ENCODE results near the gene SMARCD3.

Gene SMARCD3

DNA sequence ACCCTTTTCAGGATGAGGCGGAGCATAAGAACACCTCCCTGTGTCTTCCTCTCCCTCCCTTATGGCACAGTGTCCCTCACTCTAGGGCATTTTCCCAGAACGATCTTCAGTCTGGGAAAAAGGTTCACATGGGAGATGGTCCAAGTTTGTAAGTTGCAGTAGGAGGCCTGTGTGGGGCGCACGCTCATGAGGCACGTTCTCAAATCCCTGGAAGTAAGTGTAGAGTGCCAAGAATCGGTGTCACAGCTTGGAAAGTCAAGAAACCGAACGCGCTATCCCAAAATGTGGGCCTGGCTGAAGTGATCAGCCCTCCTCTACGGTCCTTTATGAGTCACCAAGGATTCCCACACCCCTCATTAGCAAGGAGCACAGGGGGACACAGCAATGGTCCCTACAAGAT, 23.9 kb upstream of the SMARCD3 start:
- DNase-seq (ENCODE audit: low spot score), result no peak

DNA sequence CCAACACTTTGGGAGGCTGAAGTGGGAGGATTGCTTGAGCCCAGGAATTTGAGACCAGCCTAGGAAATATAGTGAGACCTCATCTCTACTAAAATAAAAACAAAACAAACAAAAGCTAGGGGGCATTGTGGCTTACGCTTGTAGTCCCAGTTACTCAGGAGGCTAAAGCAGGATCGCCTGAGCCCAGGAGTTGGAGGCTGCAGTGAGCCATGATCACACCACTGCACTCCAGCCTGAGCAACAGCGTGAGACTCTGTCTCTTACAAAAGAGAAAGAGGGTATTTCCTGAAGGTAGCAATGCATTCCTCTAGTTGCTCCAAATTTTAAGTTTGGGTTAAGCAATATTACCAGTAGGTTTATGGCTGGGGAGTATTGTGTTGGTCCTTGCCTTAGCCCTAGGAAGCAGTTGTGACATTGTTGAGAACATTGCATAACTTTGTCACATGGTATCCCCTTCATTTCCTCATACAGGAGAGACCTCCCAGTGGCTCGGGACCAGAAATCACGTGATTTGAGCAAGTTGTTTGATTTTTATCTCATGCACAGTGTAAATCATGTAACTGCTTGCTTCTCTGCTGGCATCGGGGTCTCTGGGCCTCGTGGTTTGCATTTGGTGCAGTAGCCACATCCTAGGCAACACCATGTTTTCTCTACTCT, 23.3 kb upstream of the SMARCD3 start:
- DNase-seq (ENCODE audit: low spot score), result no peak

DNA sequence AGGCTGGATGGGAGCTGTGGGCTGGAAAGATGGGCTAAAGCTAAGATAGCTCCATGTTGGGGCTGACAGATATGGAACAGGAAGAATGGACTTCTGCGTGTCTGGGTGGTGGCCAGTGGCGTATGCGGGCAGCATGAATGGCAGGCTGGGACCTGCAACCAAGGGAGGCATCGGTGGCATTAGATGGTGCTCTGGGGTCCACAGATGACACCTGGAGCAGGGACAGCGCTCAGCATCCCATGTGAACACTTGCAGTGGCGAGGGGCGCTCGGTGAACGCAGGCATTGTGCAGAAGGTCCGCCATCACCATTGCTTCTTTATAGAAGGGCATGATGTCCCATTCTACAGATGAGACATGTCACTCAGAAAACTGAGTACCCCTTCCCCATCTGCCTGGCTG, 21.0 kb upstream of the SMARCD3 start:
- DNase-seq (ENCODE audit: low spot score), result no peak

DNA sequence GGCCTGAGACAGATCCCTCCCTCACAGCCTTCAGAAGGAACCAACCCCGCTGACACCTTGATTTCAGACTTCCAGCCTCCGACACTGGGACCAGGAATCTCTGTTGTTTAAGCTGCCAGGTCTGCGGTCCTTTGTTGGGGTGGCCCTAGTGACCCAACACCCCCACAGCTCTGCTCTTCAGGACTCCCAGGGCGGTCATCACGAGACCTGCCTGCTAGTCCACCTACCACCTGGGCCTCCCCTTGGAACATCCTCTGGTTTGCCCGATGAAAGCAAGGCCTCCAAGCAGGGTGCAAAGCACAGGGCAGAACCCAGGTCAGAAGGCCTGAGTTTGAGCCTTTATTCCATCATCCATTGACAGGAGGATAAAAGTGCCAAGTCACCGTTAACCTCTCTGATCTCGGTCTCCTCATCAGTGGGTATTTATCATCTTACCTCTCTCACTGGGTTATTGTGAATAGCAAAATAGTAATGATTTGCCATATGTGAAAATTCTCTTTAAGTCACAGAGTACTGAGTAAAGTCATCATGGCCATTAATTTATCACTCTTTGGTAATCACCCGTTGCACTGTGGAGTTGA, 16.9 kb upstream of the SMARCD3 start:
- no peak for DNase-seq (ENCODE audit: low spot score)

DNA sequence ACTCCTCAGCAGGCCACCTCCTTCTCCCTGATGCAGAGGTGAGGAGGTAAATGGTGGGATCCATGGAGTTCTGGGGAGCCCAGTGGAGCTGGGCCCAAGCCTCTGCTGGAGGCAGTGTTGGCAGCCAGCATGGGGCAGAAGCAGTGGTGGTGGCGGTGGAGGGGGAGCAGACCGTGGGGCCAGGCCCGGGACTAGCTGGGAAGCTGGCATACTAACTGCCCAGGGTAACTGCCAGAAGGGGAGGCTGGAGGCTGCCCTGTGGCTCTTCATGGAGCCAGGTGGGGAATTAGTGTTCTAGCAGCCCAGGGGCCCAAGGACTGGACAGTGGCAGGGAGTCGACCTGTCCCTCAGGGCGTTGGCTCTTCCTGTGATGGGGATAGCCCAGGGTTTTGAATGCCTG, 16.1 kb upstream of the SMARCD3 start:
- DNase-seq (ENCODE audit: low spot score), result no peak

DNA sequence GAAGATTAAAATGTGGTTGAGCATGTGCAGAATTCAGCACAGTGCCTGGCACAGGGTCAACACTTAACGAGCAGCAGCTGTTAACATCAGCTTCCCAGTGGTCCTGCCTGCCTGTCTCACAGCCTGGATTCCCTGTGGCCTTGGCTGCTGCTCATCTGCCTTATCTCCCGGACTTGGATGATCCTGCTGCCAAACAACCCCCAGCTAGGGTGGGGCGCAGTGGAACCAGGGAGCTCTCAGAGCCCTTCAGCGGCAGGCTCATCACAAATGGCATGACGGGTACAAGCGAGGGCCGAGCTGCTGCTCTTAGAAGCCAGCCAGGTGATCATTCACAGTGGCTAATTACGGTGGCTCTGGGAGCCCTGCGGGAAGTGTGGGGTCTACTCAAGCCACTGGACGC, 13.0 kb upstream of the SMARCD3 start:
- DNase-seq (ENCODE audit: low spot score), result no peak

DNA sequence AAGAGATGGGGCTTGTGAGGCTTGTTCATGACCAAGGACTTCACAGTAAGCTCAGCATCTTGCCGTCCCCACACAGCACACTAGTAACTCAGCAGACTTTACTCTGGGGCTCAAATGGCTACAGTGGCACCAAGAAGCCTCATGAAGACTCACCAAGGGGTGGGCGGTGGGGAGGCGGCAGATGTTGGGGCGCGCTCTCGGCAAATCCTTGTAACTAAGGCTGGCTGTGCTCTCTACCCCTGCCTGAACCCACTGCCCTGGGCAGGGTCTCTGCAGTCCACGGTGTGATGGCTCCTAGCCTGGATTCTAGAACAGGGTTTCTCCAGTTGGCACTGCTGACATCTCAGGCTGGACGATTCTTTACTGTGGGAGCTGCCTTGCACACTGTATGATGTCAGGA, 12.4 kb upstream of the SMARCD3 start:
- DNase-seq (ENCODE audit: low spot score), result no peak

DNA sequence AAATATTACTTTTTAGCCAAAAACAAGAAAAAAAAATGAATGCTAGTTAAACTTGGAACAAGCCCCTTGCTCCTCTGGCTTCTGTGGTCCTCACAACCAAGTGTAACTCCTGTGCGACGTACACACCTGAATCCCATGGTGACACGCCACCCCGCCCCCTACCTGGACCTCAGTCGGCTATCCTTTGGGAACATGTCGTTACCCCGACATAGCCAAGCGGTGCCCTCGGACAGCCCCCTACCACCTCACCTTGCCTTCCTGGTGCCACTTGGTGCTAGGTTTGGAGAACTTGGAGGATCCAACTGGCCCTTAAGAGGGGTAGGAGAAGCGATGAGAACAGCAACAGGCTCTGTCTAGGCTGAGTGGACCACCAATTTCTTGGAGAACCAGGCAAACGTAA, 12.0 kb upstream of the SMARCD3 start:
- no peak for DNase-seq (ENCODE audit: low spot score)

DNA sequence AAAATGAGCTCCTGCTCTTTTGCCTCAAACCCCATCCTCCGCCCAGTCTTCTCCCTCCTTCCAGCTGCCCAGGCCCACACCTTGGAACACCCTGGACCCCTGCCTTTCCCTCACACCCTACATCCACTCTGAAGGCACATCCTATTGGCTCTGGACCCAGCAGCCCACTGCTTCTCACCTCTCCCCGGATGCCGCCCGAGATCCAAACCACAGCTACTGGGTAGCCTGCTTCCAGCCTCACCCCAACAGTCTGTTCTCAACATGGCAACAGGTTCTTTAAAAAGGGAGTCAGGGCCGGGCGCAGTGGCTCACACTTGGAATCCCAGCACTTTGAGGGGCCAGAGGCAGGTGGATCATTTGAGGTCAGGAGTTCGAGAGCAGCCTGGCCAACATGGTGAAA, 9.5 kb upstream of the SMARCD3 start:
- DNase-seq (ENCODE audit: low spot score), result no peak

DNA sequence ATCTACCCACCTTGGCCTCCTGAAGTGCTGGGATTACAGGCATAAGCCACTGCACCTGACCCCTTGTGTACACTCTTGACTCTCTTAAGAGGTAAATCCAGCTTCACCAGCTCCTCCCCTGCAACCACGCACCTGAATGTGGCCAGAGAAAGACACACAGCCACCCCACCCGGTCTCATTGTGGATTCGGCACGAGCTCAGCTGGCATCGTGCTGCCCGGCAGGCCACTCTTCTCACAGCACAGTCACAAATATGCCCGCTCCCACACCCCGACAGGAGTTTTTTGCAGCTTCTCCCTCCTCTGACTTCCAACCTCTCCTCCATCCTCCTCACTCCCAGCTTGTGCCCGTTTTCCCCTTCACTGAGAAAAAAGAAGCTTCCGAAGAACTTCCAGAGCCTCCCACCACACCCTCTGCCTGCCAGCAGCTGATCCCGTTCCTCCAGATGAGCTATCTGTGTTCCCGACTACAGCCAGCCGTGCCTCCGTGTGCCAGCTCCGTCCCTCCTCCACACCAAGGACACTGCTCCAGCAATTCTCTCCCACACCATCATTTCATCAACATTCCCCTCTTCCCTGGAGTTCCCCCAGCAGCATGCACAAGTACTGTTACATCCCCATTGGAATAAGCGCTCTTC, 8.0 kb upstream of the SMARCD3 start:
- DNase-seq (ENCODE audit: low spot score), result no peak

DNA sequence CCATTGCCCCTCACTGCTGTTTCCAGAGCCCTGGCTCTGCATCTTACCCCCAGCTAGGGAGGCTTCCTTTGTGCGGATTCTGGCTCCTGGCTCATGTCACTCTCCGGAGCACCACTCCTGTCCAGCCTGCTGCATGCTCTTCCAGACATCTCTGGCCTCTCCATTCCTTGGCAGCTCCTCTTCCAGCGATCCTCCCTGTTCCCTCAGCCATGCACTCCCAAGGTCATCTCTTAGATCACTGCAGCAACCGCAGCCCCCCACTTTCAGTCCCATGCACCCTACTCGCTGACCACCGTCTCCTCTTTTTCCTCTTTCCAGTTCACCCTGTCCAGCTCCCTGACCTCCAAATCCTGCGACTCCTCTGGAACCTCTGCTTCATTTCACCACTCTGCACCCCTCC, 6.9 kb upstream of the SMARCD3 start:
- DNase-seq (ENCODE audit: low spot score), result no peak

DNA sequence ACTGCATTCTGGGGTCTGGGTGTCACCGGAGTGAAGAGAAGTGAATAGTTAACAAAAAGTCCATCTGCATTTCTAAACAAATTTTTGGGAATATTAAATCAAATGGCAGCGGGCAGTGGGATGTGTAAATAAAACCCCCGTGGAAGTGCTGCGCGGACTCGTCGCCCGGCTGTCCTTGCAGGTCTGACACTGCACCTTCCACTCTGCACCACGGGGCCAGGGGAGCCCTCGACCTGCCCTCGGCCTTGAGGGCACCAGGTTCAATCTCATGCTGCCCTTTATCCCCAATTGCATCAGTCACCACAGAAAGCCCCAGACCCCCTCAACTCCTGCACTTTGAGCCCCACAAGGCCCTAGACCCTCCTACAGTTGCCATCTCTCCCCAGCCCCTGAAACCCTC, 6.4 kb upstream of the SMARCD3 start:
- DNase-seq (ENCODE audit: low spot score), result no peak

DNA sequence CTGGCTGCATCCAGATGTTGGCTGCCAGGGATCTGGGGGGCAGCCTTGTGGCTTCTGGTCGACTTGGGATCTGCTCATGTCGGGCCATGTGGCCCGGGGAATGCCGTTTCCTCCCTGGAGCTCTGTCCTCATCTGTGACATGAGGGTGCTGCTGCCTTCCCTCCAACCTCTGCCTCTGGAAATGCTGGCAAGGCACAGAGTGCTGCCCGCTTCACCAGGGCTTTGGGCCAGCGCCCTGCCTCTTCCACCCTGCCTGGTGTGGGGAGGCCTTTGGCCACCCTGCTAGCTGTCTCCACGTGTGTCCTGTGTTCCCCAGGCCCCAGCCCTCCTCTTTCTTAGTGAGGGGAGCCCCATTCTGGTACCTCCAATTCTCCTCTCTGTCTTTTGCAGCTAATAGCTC, 5.8 kb upstream of the SMARCD3 start:
- no peak for DNase-seq (ENCODE audit: low spot score)

DNA sequence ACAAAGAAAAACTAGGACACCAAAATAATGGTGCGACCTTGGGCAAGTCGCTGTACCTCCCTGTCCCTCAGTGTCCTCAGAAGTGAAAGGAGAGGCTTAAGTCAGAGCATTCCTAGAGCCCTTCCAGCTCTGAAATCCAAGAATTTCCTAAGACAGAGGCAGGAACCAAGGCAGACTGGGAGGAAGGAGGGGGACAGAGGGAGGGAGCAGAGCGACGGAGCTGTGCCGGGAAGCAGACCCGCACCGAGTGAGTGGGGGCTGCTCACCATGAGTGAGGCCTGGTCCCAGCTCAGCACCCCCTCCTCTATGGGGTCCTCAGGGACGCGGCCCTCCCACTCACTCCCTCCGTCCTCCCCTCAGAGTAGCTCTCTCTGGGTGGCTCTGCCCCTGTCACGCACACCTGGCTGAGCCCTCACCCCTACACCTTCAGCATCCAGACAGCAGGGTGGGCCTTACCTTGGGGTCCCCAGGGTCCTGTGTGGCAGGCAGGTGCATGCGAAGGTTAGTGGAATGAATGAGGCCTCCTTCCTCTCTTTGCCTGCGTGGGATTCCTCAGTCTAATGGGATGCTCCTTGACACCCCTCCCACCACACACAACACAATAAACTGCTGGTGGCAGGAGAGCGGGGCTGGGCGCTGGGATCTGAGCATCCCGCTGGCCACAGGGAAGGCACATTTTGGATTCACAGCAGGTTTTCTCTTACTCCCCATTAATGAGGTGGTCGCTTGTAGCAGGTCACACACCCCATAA, 4.6 kb upstream of the SMARCD3 start:
- no peak for DNase-seq (ENCODE audit: low spot score)

DNA sequence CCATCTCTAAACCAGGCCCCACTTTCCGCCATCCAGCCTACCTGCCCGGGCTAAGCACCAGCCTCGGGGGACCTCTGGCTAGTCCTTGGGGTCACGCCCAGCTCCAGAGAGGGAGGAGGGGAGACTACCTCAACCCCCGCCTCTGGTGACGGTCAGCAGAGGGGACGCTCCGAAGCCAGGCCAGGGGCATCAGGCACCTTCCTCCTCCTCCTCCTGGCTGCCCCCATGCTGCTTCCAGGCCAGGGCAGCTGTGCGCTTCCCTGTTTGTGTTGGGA, 4.0 kb upstream of the SMARCD3 start:
- no peak for DNase-seq (ENCODE audit: low spot score)

DNA sequence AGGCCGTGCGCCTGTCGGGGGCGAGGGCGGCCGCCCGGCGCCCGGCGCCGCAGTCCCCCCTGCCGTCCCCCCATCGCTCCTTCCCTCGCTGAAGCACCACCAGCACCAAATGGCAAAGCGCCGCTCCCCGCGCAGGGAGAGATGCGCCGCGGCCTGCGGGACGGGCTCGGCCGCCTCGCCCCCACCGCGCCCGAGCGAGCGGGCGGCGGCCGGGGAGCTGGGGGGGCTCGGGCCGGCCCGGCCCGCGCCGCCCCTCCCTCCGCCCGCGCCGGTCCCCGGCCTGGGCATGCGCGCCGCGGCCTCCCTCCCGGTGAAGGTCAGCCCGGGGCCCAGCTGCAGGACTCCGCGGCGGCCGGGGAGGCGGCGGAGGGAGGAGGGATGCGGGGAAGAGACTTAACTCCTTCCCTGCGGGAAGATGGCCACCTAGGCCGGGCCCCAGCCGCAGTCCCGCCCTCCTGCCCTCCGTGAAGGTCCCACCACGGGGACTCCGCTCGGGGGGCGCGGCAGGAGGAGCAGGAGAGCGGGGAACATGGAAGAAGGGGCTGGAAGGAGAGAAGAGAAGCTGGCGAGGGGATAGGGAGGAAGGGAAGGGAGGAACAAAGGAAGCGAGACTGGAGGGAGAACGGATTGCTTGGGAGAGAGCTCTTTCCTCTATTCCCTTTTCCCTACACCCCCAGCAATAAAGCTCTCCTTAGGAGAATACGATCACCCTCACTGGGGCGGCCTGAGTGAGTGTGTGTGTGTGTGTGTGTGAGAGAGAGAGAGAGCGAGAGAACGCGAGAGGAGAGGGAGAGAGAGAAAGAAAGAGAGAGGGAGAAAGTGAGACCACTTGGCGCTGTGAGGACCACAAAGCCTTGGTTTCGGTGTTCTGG, 3.4 kb upstream of the SMARCD3 start:
- no peak for DNase-seq (ENCODE audit: low spot score)

DNA sequence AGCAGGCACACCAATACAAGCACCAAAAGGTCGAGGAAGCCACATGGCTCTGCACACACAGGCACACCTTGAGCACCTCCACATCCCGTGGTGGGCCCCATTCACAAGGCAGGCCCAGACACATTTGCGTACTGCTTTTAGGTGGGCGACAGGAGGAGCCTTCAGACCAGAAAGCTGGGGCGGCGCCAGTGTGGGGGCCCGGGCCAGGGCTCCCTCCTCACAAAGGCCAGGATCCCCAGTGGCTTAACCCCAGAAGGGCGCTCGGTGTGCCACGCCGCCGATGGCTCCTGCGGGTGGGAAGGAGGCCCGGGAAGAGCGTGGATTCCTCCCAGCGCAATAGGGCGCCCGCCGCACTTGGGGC, 2.8 kb upstream of the SMARCD3 start:
- DNase-seq (ENCODE audit: low spot score), result no peak

DNA sequence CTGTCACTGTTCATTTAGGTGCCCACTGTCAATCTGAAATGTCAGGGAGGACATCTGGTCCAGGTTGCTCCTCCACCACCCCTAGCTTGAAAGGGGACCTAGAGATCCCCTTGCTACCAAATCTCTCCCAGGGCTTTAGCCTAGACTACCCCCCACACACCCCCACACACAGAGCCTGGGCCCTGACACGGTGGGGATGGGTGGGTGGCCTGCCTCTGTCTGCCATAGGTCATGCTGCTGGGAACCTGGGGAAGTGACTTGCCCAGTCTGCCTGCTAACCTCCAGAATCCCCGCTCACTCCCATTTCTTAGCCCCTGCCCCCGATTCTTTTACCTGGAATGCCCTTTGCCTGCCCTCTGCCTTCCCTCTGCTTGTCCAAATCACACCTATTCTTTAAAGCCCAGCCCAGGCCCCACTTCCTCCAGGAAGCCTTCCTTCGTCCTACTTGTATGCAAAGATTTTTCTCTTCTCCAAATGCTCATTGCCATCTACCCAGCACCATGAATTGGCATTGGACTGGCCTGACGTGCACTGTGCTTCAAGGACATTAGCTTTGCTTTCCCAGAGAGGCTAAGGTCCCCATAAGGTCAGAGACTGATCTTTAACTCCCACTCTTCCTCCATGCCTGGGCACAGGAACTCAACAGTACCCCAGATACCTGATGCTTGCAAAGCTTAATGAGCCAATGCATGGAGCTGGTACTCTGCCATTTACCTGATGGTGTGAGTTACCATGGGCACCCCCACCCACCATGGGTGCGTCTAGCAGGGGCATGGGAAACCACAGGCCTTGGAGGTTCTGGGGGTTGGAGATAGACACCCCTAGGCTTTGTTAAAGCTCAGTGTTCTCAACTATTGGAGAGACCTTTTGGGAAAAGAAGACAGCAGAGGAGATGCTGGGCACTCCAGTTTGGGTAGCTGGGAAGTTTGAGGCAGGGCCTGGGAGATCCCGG, 2.0 kb upstream of the SMARCD3 start:
- DNase-seq (ENCODE audit: low spot score), result no peak

DNA sequence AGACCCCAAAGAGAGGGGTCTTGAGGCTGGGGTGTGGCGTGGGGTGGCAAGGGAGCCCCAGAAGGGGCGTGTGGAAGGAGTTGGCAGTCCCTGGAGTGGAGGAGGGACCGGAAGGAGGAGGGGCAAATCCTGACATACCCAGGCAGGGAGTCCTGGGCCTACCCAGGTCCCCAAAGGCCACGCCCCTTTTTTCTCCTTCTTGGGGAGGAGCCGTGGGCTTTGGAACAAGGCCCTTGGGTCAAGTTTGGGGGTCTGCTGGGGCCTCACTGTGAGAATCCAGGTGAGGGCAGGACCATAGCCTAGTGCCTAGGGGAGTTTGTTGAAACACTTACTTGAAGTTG, 1.2 kb upstream of the SMARCD3 start:
- DNase-seq (ENCODE audit: low spot score), result no peak

DNA sequence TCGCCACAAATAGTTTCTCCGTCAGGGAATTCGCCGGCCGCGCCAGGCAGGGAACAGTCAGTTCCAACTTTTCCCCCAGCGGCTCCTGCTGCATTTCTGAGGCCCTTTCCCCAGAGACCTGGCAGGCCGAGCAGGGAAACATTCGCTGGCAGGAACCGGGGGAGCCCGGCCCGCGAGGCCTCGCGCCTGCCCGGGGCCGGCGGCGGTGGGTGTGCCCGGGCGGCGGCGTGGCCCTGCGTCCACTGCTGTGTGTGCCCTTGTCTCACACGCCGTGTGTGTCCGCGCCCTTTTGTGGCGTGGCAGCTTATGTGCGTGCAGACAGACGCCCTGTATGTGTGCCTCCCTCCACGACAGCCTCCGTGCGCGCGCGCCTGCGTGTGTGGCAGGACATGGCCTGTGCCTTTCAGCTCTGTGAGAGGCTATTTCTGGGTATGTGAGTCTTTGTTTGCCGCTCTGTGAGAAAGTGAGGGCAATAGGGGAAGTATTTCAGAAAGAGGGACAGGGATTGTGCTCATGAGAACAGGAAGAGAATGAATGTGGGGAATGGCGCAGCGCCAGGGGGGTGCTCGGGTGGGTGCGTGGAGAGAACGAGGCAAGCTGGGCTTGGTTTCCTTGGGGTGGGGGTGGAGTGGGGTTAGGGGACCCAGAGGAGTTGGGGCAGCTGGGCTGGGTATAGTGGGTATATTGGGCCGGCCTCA, 689 bp upstream of the SMARCD3 start:
- no peak for DNase-seq (ENCODE audit: low spot score)
